ENCODE data around the gene QSOX2.

- TF ChIP-seq CTCF (conservative IDR thresholded peaks at IDR 0.05; ENCODE audit: low read depth, low read length) (no peak), EZH2phosphoT487 (IDR thresholded peaks at IDR 0.05; ENCODE audit: borderline replicate concordance, low read length) (no peak)
These were observed 11.7 kb downstream of the QSOX2 start for GRCh38 chr9:136233868-136234267.

All from PC-3 (cell line).